Activated T-cell treated with anti-CD3 and anti-CD28 coated beads, Interleukin-2, amount 50 U/mL, for 4 hours (primary cell): Measurements from ENCODE around the gene KCNT2. TPM values are rescaled to one million over a fixed set of nuclear protein-coding genes. Genes with fewer than 3 reads are reported as not detected.

Experiments
- ATAC-seq, 2 donors: fragments of 200-7000 bp; cut with Tn5 transposase; one replicate each; pipeline ENCODE4 v1.10.0; 2021
- DNase-seq: peaks from one replicate; pipeline ENCODE4 v3.0.0-alpha.2; 2020
- H3K27me3 Mint-ChIP-seq: one replicate; pipeline ENCODE4 v1.8.0; 2021; ENCODE audit warnings: low read depth, mixed read lengths
- H3K36me3 Mint-ChIP-seq: one replicate; pipeline ENCODE4 v1.8.0; 2022; ENCODE audit warnings: mixed read lengths; ENCODE audit not compliant: insufficient read depth
- H3K4me1 Mint-ChIP-seq: one replicate; pipeline ENCODE4 v1.8.0; 2021; ENCODE audit warnings: low read depth, mixed read lengths
- H3K4me3 Mint-ChIP-seq: one replicate; pipeline ENCODE4 v1.8.0; 2021; ENCODE audit warnings: mild to moderate bottlenecking, moderate library complexity, mixed read lengths
- H3K9me3 Mint-ChIP-seq: one replicate; pipeline ENCODE4 v1.8.0; 2021; ENCODE audit warnings: mixed read lengths
- total RNA-seq, 3 donors: library from RNA; stranded (reverse); gene quantifications; one replicate each; pipeline ENCODE4 v1.2.1, GENCODE V29; 2021

KCNT2 gene
- total RNA-seq, 3 donors from 2014 or later: not detected

DNA sequence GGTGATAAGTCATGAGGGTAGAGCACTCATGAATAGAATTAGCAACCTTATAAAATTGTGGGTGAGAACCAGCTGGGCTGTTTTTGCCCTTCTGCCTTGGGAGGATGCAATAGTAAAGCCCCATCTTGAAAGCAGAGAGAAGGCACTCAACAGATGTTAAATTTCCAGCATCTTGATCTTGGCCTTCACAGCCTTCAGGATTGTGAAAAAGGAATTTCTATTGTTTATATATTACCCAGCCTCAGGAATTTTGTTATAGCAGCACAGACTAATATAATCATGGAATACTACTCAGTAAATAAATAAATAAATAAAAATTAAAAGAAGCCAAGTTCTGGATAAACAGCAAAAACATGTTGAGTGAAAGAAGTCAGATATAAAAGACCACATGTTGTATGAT, 175.2 kb downstream of the KCNT2 start:
- H3K36me3 Mint-ChIP-seq: no peaks in the 10 kb centered on the region
- H3K4me3 Mint-ChIP-seq: no peak overlapping the region
- no peaks in the 10 kb centered on the region for H3K9me3 Mint-ChIP-seq
- no peaks in the 10 kb centered on the region for H3K27me3 Mint-ChIP-seq
- H3K4me1 Mint-ChIP-seq: no peaks in the 10 kb centered on the region
- ATAC-seq (no peak), DNase-seq (no peak)

DNA sequence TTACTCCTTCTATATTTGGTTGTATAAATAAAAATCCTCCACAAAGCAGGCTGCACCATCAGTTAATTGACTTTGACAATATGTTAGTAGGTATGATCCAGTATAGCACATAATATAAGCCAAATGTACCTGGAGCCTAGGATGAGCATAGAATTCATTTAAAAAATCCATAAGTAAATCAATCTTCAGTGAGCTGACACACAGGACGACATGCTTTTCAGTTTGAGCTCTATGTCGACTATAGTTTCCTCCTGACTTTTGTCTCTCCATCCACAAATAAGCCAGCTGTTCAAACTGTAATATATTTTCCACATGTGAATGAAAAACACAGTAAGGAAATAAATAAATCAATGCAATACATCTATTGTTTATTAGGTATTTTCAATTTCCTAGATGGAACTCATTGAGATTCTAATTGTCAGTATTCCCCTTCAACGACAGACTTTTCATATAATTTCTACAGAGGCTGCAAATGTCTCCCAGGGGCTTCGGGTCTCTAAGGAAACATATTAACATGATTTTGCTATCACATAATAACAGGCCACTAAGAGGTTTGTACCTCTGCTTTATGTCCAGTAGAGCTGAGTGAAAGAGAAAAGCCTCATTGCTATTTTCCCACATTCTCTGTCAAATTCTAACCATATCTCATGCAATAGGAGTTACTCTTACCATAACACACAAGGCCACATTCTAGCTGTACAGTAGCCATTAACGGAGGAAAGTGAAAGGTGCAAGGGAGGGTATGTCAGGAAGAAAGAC, 180.1 kb downstream of the KCNT2 start:
- Mint-ChIP-seq H3K36me3 (no peaks in the 10 kb centered on the region), H3K9me3 (no peaks in the 10 kb centered on the region), H3K4me1 (no peaks in the 10 kb centered on the region), H3K27me3 (no peaks in the 10 kb centered on the region), H3K4me3 (no peak overlapping the region)
- DNase-seq: no peak
- ATAC-seq: no peak

DNA sequence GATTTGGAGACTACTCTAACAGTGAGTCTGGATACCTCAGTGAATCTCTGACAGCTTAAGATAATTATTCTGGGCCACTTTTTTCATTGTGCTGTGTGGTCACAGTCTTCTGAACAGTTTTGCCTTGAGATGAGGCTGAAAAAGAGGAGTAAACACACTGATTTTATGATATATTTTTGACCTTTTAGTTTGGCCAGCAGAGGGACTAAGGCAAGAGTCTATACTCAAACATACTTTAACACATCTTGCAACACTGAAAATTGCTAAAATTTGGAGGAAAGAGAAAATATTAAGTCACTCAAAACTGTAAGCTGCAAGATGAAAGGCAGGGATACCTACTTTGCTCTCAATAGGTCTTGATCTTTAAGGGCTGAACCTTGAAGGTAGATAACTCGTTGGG, 182.7 kb downstream of the KCNT2 start:
- H3K36me3 Mint-ChIP-seq: no peaks in the 10 kb centered on the region
- no peak for DNase-seq

DNA sequence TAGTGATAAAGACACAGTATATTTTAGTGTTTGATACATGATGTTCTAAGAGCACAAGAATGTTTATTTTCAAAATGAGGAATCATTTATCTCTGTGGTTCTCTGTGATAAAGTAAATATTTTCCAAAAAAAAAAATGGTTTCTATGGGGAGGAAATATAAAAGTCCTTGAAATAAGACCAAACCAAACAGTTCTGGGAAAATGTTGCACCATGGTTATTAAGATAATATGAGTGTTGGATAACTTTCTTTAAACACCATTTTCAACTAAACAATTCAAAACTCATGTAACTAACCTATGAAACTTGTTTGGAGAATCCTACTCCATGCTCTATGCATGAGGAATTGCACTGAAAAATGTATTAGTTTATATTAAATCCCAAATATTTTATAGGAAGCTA, 184.6 kb downstream of the KCNT2 start:
- peaks cover 5% of the 10 kb centered on the region for H3K9me3 Mint-ChIP-seq
- H3K36me3 Mint-ChIP-seq: no peaks in the 10 kb centered on the region
- no peak for ATAC-seq
- no peaks in the 10 kb centered on the region for H3K4me1 Mint-ChIP-seq
- H3K4me3 Mint-ChIP-seq: no peak overlapping the region
- no peaks in the 10 kb centered on the region for H3K27me3 Mint-ChIP-seq
- DNase-seq: no peak

More for the DNA sequence above, 182.7 kb downstream of the KCNT2 start:
- no peaks in the 10 kb centered on the region for H3K27me3 Mint-ChIP-seq
- ATAC-seq: no peak
- H3K9me3 Mint-ChIP-seq: no peaks in the 10 kb centered on the region
- H3K4me3 Mint-ChIP-seq: no peak overlapping the region
- no peaks in the 10 kb centered on the region for H3K4me1 Mint-ChIP-seq

DNA sequence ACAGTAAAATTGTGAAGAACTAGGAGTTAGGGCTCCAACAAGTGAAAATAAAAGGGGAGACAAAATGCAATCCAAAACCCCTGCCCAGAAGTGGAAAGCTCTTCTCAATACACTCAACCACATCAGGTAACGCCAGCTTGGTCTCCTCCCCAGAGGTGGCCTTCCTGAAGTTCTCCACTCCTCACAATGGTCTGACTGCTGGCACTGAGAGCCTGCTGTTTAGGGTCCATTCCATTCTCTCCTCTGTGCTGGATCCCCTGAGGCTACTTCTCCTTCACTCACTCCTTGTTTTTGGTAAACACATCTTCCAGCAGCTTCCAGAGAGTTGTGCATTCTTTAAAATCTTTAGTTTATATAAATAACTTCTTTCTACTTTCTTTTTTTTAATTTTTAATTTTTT, 189.5 kb downstream of the KCNT2 start:
- H3K4me3 Mint-ChIP-seq: no peak overlapping the region
- no peaks in the 10 kb centered on the region for H3K27me3 Mint-ChIP-seq
- no peak for ATAC-seq
- no peaks in the 10 kb centered on the region for H3K36me3 Mint-ChIP-seq
- no peak for DNase-seq
- H3K4me1 Mint-ChIP-seq: no peaks in the 10 kb centered on the region
- peaks cover 5% of the 10 kb centered on the region for H3K9me3 Mint-ChIP-seq

DNA sequence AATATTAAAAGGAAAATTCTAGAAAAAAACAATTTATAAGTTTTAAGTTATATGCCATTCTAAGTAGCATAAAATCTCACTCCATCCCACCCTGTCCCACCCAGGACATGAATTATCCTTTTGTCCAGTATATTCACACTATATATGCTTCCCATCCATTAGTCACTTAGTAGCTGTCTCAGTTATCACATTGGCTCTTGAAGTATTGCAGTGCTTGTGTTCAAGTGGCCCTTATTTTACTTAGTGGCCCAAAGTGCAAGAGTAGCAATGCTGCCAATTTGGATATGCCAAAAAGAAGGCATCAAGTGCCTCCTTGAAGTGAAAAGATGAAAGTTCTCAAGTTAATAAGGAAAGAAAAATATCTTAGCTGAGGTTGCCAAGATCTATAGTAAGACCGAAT, 192.3 kb downstream of the KCNT2 start:
- Mint-ChIP-seq H3K27me3 (no peaks in the 10 kb centered on the region), H3K4me3 (no peak overlapping the region), H3K9me3 (peaks cover 8% of the 10 kb centered on the region), H3K4me1 (no peaks in the 10 kb centered on the region), H3K36me3 (no peaks in the 10 kb centered on the region)
- DNase-seq (no peak), ATAC-seq (no peak)

DNA sequence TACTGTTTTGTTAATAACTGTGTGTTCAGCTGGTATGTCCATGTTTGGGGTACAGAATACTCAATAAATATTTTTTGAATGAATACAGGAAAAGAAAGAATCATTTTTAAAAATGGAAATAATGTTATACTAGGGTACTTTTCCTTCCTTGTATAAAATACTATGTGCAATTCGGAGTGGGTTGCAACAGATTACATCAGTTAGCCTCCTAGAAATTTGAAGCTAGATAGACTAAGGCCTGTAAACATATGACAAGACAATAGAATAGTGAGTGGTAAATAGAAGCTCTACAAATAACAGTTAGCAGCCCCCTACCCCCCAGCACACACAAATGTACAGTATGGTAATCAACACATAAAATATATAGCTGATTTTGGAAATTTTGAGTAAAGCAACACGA, 195.9 kb downstream of the KCNT2 start:
- H3K4me3 Mint-ChIP-seq: no peak overlapping the region
- no peak for ATAC-seq

DNA sequence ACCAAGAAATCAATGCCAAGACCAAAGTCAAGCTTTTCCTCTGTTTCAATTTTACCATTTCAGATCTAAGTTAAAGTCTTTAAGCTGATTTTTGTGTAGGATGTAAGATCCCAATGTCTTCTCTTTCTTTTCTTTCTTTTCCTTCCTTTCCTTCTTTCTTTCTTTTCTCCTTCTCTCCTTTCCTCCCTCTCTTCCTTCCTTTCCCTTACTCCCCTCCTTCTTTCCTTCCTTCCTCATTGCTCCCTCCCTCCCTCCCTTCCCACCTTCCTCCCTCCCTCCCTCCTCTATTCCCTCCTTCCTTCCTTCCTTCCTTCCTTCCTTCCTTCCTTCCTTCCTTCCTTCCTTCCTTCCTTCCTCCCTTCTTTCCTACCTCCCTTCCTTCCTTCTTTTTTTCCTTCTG, 197.5 kb downstream of the KCNT2 start:
- ATAC-seq: no peak
- Mint-ChIP-seq H3K4me3 (no peak overlapping the region), H3K36me3 (no peaks in the 10 kb centered on the region), H3K27me3 (no peaks in the 10 kb centered on the region), H3K9me3 (peaks cover 4% of the 10 kb centered on the region), H3K4me1 (no peaks in the 10 kb centered on the region)
- no peak for DNase-seq

More for the DNA sequence above, 195.9 kb downstream of the KCNT2 start:
- DNase-seq: no peak
- Mint-ChIP-seq H3K9me3 (peaks cover 4% of the 10 kb centered on the region), H3K27me3 (no peaks in the 10 kb centered on the region), H3K4me1 (no peaks in the 10 kb centered on the region), H3K36me3 (no peaks in the 10 kb centered on the region)

DNA sequence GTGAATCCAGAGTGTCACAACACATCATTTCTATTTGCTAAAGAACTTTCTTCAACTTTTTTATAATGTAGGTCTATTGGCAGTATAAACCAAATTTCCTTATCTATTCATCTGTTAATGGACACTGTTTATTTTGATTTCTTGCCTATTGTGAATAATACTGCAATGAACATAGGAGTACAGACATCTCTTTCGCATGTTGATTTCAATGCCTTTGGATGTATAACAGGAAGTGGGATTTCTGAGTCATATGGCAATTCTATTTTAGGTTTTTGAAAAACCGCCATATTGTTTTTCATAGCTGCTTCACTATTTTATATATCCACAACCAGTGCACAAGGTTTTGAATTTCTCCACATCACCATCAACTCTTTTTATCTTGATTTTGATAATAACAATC, 198.7 kb downstream of the KCNT2 start:
- H3K9me3 Mint-ChIP-seq: peaks cover 4% of the 10 kb centered on the region
- no peak for ATAC-seq
- H3K4me1 Mint-ChIP-seq: no peaks in the 10 kb centered on the region
- no peaks in the 10 kb centered on the region for H3K36me3 Mint-ChIP-seq
- no peaks in the 10 kb centered on the region for H3K27me3 Mint-ChIP-seq
- no peak for DNase-seq
- no peak overlapping the region for H3K4me3 Mint-ChIP-seq

DNA sequence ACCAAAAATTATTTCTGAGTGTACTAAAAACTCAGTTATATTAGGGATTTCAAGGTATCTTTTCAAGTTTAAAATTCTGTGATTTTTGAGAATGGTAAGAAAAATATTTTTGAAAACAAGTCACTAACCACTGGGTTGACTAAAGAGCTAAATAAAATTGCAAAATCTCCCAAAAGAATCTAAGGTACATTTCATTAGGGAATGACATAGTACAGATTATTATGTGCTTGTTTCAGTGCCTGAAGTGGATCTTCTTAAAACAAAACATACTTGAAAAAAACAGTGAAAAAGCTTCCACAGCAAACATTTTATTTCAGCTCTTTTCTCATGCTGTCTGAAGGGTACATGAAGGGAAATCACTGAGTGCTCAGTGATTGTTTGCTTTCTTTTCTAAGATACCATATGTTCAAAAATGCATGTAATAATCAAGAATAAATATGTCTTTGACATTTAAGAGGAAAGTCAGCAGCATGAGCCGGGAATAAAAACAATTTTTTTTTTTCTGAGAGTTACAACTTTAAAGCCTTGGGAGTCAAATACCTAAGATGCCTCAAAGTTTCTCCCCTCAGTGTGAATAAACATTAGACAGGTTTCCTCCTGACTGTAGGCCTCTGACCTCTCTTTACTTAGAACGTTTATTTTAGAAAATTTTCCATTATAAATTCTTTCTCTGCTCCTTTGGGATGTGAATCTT, 200.7 kb downstream of the KCNT2 start:
- no peak overlapping the region for H3K4me3 Mint-ChIP-seq
- DNase-seq (no peak), ATAC-seq (no peak)
- no peaks in the 10 kb centered on the region for H3K36me3 Mint-ChIP-seq
- H3K27me3 Mint-ChIP-seq: no peaks in the 10 kb centered on the region
- H3K4me1 Mint-ChIP-seq: no peaks in the 10 kb centered on the region
- peaks cover 4% of the 10 kb centered on the region for H3K9me3 Mint-ChIP-seq

DNA sequence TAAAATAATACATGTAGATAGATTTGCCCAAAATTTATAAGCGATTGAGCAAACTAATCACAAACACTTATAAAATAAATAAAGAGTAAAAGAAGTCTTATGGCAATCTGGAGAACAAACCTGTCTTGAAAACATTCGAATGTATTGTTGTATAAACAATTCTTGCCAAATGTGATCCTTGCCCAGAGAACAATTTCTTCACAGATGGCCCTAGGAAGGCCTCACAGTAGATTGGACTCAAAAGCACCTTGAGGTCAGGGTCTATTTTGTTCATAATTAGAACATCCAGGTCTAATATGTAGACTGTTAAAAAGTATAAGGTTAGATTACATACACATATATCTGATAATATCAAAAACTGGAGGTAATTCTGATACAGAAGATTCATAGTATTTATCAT, 202.4 kb downstream of the KCNT2 start:
- Mint-ChIP-seq H3K4me3 (no peak overlapping the region), H3K9me3 (no peaks in the 10 kb centered on the region), H3K4me1 (no peaks in the 10 kb centered on the region), H3K36me3 (no peaks in the 10 kb centered on the region), H3K27me3 (no peaks in the 10 kb centered on the region)
- ATAC-seq (no peak), DNase-seq (no peak)

DNA sequence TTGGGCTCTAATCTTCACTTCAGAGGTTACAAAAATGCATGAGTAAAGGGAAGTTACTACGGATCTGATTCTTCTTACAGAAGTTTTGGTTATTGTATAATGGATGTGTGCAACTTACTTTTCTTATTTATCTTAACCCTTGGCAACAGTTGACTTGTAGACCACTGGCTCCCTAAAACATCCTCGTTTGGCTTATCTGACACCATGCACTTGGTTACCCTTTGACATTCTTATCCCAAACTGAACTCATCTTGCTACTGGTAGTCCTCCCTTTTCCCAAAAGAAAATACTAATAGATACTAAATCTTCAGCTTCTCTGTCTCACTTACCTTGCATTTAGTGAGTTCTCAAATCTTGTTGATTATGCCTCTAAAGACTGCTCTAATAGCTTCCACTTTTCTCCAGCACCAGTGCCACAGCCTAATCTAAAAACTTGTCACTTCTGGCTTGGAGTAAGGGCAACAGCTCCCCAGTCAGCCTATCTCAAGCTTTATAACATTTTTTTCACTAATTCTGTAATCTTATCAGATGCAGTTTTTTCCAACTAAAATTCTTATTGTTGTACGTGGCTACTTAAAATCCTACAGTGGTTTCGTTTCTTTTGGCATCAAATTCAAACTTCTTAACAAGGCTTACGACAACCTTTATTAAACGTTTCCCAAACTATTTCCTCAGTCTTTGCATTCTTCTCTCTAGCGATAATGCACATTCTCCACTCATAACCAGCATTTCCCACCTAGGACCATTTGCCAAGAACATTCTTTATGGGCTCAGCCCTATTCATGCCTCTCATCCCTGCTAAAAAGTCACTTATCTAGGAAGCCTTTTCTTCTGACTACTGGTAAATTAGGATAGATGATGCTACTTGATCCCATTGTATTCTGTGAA, 204.2 kb downstream of the KCNT2 start:
- Mint-ChIP-seq H3K4me1 (no peaks in the 10 kb centered on the region), H3K27me3 (no peaks in the 10 kb centered on the region), H3K36me3 (no peaks in the 10 kb centered on the region), H3K4me3 (no peak overlapping the region), H3K9me3 (no peaks in the 10 kb centered on the region)
- no peak for ATAC-seq
- no peak for DNase-seq

DNA sequence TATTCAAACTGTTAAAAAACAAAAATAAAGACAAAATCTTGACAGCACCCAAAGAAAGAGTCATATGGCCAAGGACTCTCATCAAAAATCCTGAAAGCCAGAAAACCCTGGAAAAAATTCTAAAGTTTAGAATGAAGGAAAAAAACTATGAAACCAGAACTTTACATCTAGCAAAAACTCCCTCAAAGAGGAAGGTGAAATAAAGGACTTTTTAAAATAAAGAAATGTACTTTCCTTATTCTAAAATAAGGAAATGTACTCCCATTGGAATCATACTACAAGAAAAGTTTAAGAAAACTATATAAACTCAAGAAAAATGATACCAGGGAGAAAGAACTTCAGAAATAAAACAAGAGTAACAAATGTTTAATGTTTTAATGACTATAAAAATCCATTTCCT, 206.3 kb downstream of the KCNT2 start:
- DNase-seq (no peak), ATAC-seq (no peak)
- H3K9me3 Mint-ChIP-seq: no peaks in the 10 kb centered on the region
- H3K4me1 Mint-ChIP-seq: no peaks in the 10 kb centered on the region
- no peaks in the 10 kb centered on the region for H3K36me3 Mint-ChIP-seq
- no peak overlapping the region for H3K4me3 Mint-ChIP-seq
- no peaks in the 10 kb centered on the region for H3K27me3 Mint-ChIP-seq

DNA sequence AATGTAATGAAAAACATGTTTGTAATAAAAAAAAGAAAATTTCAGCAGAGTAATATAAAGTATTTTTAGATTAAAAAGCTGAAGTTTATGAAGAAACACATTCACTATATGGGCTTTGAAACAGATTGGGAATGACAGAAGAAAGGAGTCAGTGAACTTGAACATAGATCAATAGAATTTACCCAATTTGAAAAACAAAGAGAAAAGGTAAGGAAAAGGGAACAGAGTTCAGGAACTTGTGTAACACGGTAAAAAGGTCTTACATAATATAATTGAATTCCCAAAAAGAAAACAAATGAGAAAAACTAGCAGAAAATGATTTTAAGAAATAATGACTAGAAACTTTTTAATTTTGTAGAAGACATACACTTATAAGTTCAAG, 206.8 kb downstream of the KCNT2 start:
- DNase-seq: no peak
- no peak for ATAC-seq
- no peak overlapping the region for H3K4me3 Mint-ChIP-seq
- H3K36me3 Mint-ChIP-seq: no peaks in the 10 kb centered on the region
- no peaks in the 10 kb centered on the region for H3K27me3 Mint-ChIP-seq
- H3K9me3 Mint-ChIP-seq: no peaks in the 10 kb centered on the region
- no peaks in the 10 kb centered on the region for H3K4me1 Mint-ChIP-seq
